ENCODE measurements around the gene CORO6.

DNA sequence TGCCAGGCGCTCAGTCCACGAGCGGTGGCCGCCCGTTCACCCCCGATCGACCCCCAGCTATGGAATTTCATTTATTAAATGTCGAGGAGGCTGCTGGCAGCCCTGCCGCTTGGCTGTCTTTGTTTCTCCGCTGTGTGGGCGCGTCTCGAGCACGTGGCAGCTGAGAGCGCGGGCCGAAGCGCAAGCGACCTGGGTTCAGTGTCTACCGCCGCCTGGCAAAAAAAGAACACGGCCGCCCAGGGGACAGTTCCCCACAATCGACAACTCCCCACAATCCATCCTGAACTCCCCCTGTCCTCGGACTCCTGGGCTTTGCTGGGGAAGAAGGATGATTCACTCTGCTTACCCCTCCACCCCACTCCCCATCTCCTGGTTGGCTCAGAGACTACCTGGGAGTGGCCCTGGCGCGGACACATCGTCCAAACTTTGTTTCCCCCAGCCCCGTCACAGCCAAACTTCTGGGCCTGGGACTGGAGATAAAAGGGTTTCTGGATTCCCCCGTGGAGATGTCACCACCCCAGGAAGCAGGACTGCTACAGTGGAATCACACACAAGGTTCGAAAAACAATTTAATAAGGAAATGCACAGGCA lies 31.5 kb downstream of the CORO6 start:
- TF ChIP-seq, protein P1, sequence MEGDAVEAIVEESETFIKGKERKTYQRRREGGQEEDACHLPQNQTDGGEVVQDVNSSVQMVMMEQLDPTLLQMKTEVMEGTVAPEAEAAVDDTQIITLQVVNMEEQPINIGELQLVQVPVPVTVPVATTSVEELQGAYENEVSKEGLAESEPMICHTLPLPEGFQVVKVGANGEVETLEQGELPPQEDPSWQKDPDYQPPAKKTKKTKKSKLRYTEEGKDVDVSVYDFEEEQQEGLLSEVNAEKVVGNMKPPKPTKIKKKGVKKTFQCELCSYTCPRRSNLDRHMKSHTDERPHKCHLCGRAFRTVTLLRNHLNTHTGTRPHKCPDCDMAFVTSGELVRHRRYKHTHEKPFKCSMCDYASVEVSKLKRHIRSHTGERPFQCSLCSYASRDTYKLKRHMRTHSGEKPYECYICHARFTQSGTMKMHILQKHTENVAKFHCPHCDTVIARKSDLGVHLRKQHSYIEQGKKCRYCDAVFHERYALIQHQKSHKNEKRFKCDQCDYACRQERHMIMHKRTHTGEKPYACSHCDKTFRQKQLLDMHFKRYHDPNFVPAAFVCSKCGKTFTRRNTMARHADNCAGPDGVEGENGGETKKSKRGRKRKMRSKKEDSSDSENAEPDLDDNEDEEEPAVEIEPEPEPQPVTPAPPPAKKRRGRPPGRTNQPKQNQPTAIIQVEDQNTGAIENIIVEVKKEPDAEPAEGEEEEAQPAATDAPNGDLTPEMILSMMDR (IDR thresholded peaks at IDR 0.05; ENCODE audit: poor library complexity, severe bottlenecking), result no peak
- TF ChIP-seq EZH2 (IDR thresholded peaks at IDR 0.05; ENCODE audit: borderline replicate concordance, insufficient read depth, low read length, poor library complexity, severe bottlenecking) (no peak), EP300 (conservative IDR thresholded peaks at IDR 0.05; ENCODE audit: poor library complexity, severe bottlenecking) (no peak)

Data from neural cell (in vitro differentiated cells).